Astrocyte (in vitro differentiated cells and primary cell): ENCODE results near the gene UGCG. TPM values are rescaled to one million over a fixed set of nuclear protein-coding genes. Genes with fewer than 3 reads are reported as not detected.

Experiments
- DNase-seq: peaks from one replicate; pipeline ENCODE4 v3.0.0-alpha.2; 2010; ENCODE audit warnings: low read depth
- FAIRE-seq: peaks from 2 replicates; lab custom pipeline; 2011; peaks lifted over from hg19 to GRCh38; lab: Jason Lieb, UNC
- H2AFZ ChIP-seq: 2 replicates; pipeline ENCODE4 v1.6.0; 2012; ENCODE audit warnings: low read depth, low read length, inconsistent platforms
- H3K27ac ChIP-seq: 2 replicates; pipeline ENCODE4 v1.5.1; 2011; ENCODE audit warnings: low read depth, low read length, inconsistent platforms
- H3K27me3 ChIP-seq: 2 replicates; pipeline ENCODE4 v1.6.0; 2011; ENCODE audit warnings: low read length, inconsistent platforms; ENCODE audit not compliant: insufficient read depth
- H3K36me3 ChIP-seq: 2 replicates; pipeline ENCODE4 v1.5.1; 2011; ENCODE audit warnings: low read length, inconsistent platforms; ENCODE audit not compliant: insufficient read depth
- H3K4me1 ChIP-seq: 2 replicates; pipeline ENCODE4 v1.5.1; 2011; ENCODE audit warnings: low read length, inconsistent platforms; ENCODE audit not compliant: insufficient read depth
- H3K4me2 ChIP-seq: 2 replicates; pipeline ENCODE4 v1.6.0; 2012; ENCODE audit warnings: low read length, inconsistent platforms
- H3K4me3 ChIP-seq: 2 replicates; pipeline ENCODE4 v1.5.1; 2011; ENCODE audit warnings: low read depth, mild to moderate bottlenecking, low read length, inconsistent platforms; ENCODE audit not compliant: insufficient read depth
- H3K79me2 ChIP-seq: 2 replicates; pipeline ENCODE4 v1.6.0; 2012; ENCODE audit warnings: mild to moderate bottlenecking, low read length, inconsistent platforms; ENCODE audit not compliant: insufficient read depth
- H3K9ac ChIP-seq: 2 replicates; pipeline ENCODE4 v1.6.0; 2012; ENCODE audit warnings: mild to moderate bottlenecking, low read length, inconsistent platforms
- H3K9me3 ChIP-seq: 2 replicates; pipeline ENCODE4 v1.5.1; 2012; ENCODE audit warnings: low read depth, mild to moderate bottlenecking, low read length, inconsistent platforms; ENCODE audit not compliant: insufficient read depth
- H4K20me1 ChIP-seq: 2 replicates; pipeline ENCODE4 v1.6.0; 2012; ENCODE audit warnings: low read length, inconsistent platforms; ENCODE audit not compliant: insufficient read depth
- H3K27ac Mint-ChIP-seq: one replicate; pipeline ENCODE4 v1.8.0; 2021; ENCODE audit warnings: mild to moderate bottlenecking, mixed read lengths; ENCODE audit not compliant: unreplicated experiment
- H3K27me3 Mint-ChIP-seq: one replicate; pipeline ENCODE4 v1.8.0; 2021; ENCODE audit warnings: low read depth, mixed read lengths; ENCODE audit not compliant: unreplicated experiment
- H3K36me3 Mint-ChIP-seq: one replicate; pipeline ENCODE4 v1.8.0; 2021; ENCODE audit warnings: low read depth, mixed read lengths; ENCODE audit not compliant: unreplicated experiment
- H3K4me1 Mint-ChIP-seq: one replicate; pipeline ENCODE4 v1.8.0; 2021; ENCODE audit warnings: low read depth, mixed read lengths; ENCODE audit not compliant: unreplicated experiment
- H3K4me3 Mint-ChIP-seq: one replicate; pipeline ENCODE4 v1.8.0; 2021; ENCODE audit warnings: mild to moderate bottlenecking, moderate library complexity, mixed read lengths; ENCODE audit not compliant: unreplicated experiment
- H3K9me3 Mint-ChIP-seq: one replicate; pipeline ENCODE4 v1.8.0; 2021; ENCODE audit warnings: mild to moderate bottlenecking, mixed read lengths; ENCODE audit not compliant: unreplicated experiment
- CTCF ChIP-seq: IDR thresholded peaks from 2 replicates; pipeline ENCODE4 v1.5.1; 2011; ENCODE audit warnings: low read depth, mild to moderate bottlenecking, inconsistent platforms, low read length, moderate library complexity; ENCODE audit not compliant: insufficient read depth
- EZH2 ChIP-seq: IDR thresholded peaks from 2 replicates; pipeline ENCODE4 v1.6.1; 2012; ENCODE audit warnings: mild to moderate bottlenecking, low read length, inconsistent platforms; ENCODE audit not compliant: insufficient read depth
- total RNA-seq: library from RNA; stranded (reverse); gene quantifications from 2 replicates; pipeline ENCODE4 v1.2.1, GENCODE V29; 2021

The UGCG gene
- total RNA-seq, 1 donor from 2014 or later, result 166 TPM

DNA sequence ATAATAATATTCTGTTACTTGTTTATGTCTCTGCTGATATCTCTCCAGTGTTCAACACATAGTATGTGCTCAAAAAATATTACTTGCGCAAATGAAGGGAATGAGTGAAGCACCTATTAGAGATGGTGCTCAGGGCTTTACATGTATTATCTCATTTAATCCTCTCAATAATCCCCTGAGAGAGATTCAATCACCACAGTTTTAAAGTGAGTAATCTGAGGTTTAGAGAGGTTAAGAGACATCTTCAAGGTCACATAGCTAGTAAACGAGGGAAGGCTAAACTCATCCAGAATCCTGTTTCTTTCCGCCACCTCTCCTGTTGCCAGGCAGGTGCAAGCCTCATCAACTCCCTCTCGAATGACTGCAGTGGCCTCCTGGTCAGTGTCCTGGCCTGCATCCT is 82.0 kb downstream of the UGCG start:
- Histone ChIP-seq H3K27ac (no peak overlapping the region), H3K27me3 (peaks cover 2% of the 10 kb centered on the region), H4K20me1 (no peaks in the 10 kb centered on the region), H3K4me2 (no peak overlapping the region), H3K79me2 (no peaks in the 10 kb centered on the region), H2AFZ (no peak overlapping the region), H3K9me3 (no peaks in the 10 kb centered on the region), H3K9ac (no peak overlapping the region), H3K4me1 (no peaks in the 10 kb centered on the region), H3K4me3 (no peak overlapping the region), H3K36me3 (no peaks in the 10 kb centered on the region)
- TF ChIP-seq EZH2, result no peak
- TF ChIP-seq CTCF, result no peak
- peaks cover 2% of the 10 kb centered on the region for H3K9me3 Mint-ChIP-seq
- no peak for DNase-seq
- FAIRE-seq, result no peak
- peaks cover 13% of the 10 kb centered on the region for H3K27me3 Mint-ChIP-seq
- H3K4me3 Mint-ChIP-seq, result no peak overlapping the region
- H3K4me1 Mint-ChIP-seq, result peaks cover 22% of the 10 kb centered on the region
- no peaks in the 10 kb centered on the region for H3K36me3 Mint-ChIP-seq
- no peak overlapping the region for H3K27ac Mint-ChIP-seq

- H3K9ac ChIP-seq, result no peak overlapping the region
- H3K9me3 Mint-ChIP-seq, result peaks cover 2% of the 10 kb centered on the region
- H3K4me2 ChIP-seq, result no peak overlapping the region
- no peak overlapping the region for H3K4me3 ChIP-seq
- peaks cover 18% of the 10 kb centered on the region for H3K4me1 Mint-ChIP-seq
- no peaks in the 10 kb centered on the region for H3K79me2 ChIP-seq
- TF ChIP-seq CTCF (no peak), EZH2 (no peak)
- no peak for DNase-seq
- no peaks in the 10 kb centered on the region for H3K9me3 ChIP-seq
- H3K4me3 Mint-ChIP-seq, result no peak overlapping the region
- H3K27ac Mint-ChIP-seq, result peak overlapping the region; percentile 21
- no peak overlapping the region for H3K27ac ChIP-seq
- H4K20me1 ChIP-seq, result no peaks in the 10 kb centered on the region
- H3K4me1 ChIP-seq, result no peaks in the 10 kb centered on the region
- no peaks in the 10 kb centered on the region for H3K36me3 ChIP-seq
- H2AFZ ChIP-seq, result no peak overlapping the region
- H3K36me3 Mint-ChIP-seq, result no peaks in the 10 kb centered on the region
- peaks cover 2% of the 10 kb centered on the region for H3K27me3 ChIP-seq
- H3K27me3 Mint-ChIP-seq, result peaks cover 13% of the 10 kb centered on the region
- FAIRE-seq, result no peak
These were observed 82.9 kb downstream of the UGCG start for GRCh38 chr9:111979561-111979960.

- TF ChIP-seq EZH2, result no peak
- TF ChIP-seq CTCF, result no peak
- Mint-ChIP-seq H3K9me3 (peaks cover 2% of the 10 kb centered on the region), H3K27me3 (peaks cover 10% of the 10 kb centered on the region), H3K36me3 (no peaks in the 10 kb centered on the region), H3K4me3 (no peak overlapping the region), H3K4me1 (peaks cover 13% of the 10 kb centered on the region), H3K27ac (no peak overlapping the region)
- Histone ChIP-seq H3K9me3 (no peaks in the 10 kb centered on the region), H3K4me2 (no peak overlapping the region), H3K79me2 (no peaks in the 10 kb centered on the region), H3K36me3 (no peaks in the 10 kb centered on the region), H2AFZ (no peak overlapping the region), H3K27me3 (peaks cover 2% of the 10 kb centered on the region), H3K27ac (no peak overlapping the region), H4K20me1 (no peaks in the 10 kb centered on the region), H3K4me1 (no peaks in the 10 kb centered on the region), H3K4me3 (no peak overlapping the region), H3K9ac (no peak overlapping the region)
- FAIRE-seq (no peak), DNase-seq (no peak)
These were observed 83.8 kb downstream of the UGCG start for GRCh38 chr9:111980398-111980797.
